Lung (tissue), 12 donors: ENCODE measurements around the gene FLNC. TPM values are rescaled to one million over a fixed set of nuclear protein-coding genes. Genes with fewer than 3 reads are reported as not detected.

Source experiments
- ATAC-seq: fragments of 200-7000 bp; cut with Tn5 transposase; one replicate; pipeline ENCODE4 v1.9.1; 2020; ENCODE audit warnings: moderate number of reproducible peaks; ENCODE audit not compliant: insufficient read depth, low FRiP score
- DNase-seq, 3 donors: peaks; one replicate each; pipeline ENCODE4 v3.0.0-alpha.2; 2013 to 2017
- H3K27ac ChIP-seq, 2 donors: one replicate each; pipeline ENCODE4 v1.5.1; 2013; ENCODE audit warnings: mild to moderate bottlenecking in 2 of 2, moderate library complexity in 2 of 2, control low read depth in 1 of 2, inconsistent platforms in 1 of 2, low read depth in 1 of 2, low read length in 1 of 2
- H3K27me3 ChIP-seq, 3 donors: one replicate each; pipeline ENCODE4 v1.5.1; 2013; ENCODE audit warnings: low read length in 2 of 3; ENCODE audit not compliant: control insufficient read depth in 3 of 3, insufficient read depth in 3 of 3
- H3K36me3 ChIP-seq, 4 donors: one replicate each; pipeline ENCODE4 v1.5.1; 2013; ENCODE audit warnings: low read length in 4 of 4, mild to moderate bottlenecking in 1 of 4, moderate library complexity in 1 of 4; ENCODE audit not compliant: control insufficient read depth in 4 of 4, insufficient read depth in 4 of 4
- H3K4me1 ChIP-seq, 5 donors: one replicate each; pipeline ENCODE4 v1.5.1; 2013; ENCODE audit warnings: low read length in 5 of 5, mild to moderate bottlenecking in 2 of 5, moderate library complexity in 1 of 5; ENCODE audit not compliant: control insufficient read depth in 5 of 5, insufficient read depth in 5 of 5
- H3K4me3 ChIP-seq: one replicate; pipeline ENCODE4 v1.5.1; 2013; ENCODE audit warnings: mild to moderate bottlenecking, control low read depth, moderate library complexity
- H3K9ac ChIP-seq, 2 donors: one replicate each; pipeline ENCODE4 v1.5.1; 2013; ENCODE audit warnings: low read length in 2 of 2, control low read depth in 1 of 2; ENCODE audit not compliant: insufficient read depth in 1 of 2
- H3K9me3 ChIP-seq, 4 donors: one replicate each; pipeline ENCODE4 v1.5.1; 2013; ENCODE audit warnings: low read length in 3 of 4, mild to moderate bottlenecking in 1 of 4, moderate library complexity in 1 of 4; ENCODE audit not compliant: control insufficient read depth in 4 of 4, insufficient read depth in 3 of 4
- CTCF ChIP-seq: IDR thresholded peaks from 2 replicates; pipeline ENCODE4 v1.5.1; 2012; ENCODE audit warnings: mild to moderate bottlenecking; ENCODE audit errors: control extremely low read depth, extremely low read depth
- WGBS, 2 donors: extraction: QIAGEN DNeasy Blood & Tissue Kit; methylation state at CpG; one replicate each; pipeline ENCODE4 v1.1.7; 2013; 5-methylcytosine and 5-hydroxymethylcytosine counted together
- polyA plus RNA-seq, 2 donors: library from polyadenylated mRNA; stranded (reverse); fragments of 200-250 nt; gene quantifications; one replicate each; pipeline ENCODE4 v1.2.1, GENCODE V29; 2013
- total RNA-seq, 2 donors: library from RNA; depleted of rRNA in 1 of 2; stranded (reverse); fragments of >200 nt in 1 of 2; gene quantifications; one replicate each; pipeline ENCODE4 v1.2.1, GENCODE V29; 2014 to 2021
- donor health status: control.
- donor health status: control.
- donor health status: Bipolar disorder and iron deficiency.
- donor health status: healthy.
- donor health status: DM: yes; HTN: yes; CAD: no.

The FLNC gene
- total and polyA plus RNA-seq, 4 donors: 2.0 to 24.2 (median 7.7) TPM

- Histone ChIP-seq H3K36me3 (peaks cover 0 to 3% (median 2%) of the 10 kb centered on the region in 4 donors), H3K4me3 (no peak overlapping the region), H3K27me3 (peaks cover 0 to 8% (median 5%) of the 10 kb centered on the region in 3 donors), H3K9ac (no peak overlapping the region), H3K4me1 (peaks cover 0 to 16% (median 0%) of the 10 kb centered on the region in 5 donors), H3K9me3 (no peaks in the 10 kb centered on the region), H3K27ac (no peak overlapping the region)
- ATAC-seq: no peak
- TF ChIP-seq CTCF: no peak
- no peak for DNase-seq
- WGBS, 2 donors: 96 to 97% methylated on average over 5 of the region's 5 CpGs
Observed at GRCh38 chr7:128871050-128871449, 40.8 kb downstream of the FLNC start.

GRCh38 chr7:128872394-128872824 lies 42.2 kb downstream of the FLNC start:
- Histone ChIP-seq H3K27me3 (peaks cover 0 to 8% (median 5%) of the 10 kb centered on the region in 3 donors), H3K27ac (no peak overlapping the region), H3K36me3 (no peaks in the 10 kb centered on the region), H3K4me1 (peaks cover 0 to 16% (median 0%) of the 10 kb centered on the region in 5 donors), H3K4me3 (no peak overlapping the region), H3K9ac (no peak overlapping the region), H3K9me3 (no peaks in the 10 kb centered on the region)
- ATAC-seq (no peak), DNase-seq (no peak)
- 68 to 82% methylated on average over 11 to 13 of the region's 13 CpGs for WGBS, 2 donors
- no peak for TF ChIP-seq CTCF

GRCh38 chr7:128873234-128873633 lies 43.0 kb downstream of the FLNC start:
- Histone ChIP-seq H3K36me3 (no peaks in the 10 kb centered on the region), H3K4me1 (peaks cover 0 to 16% (median 0%) of the 10 kb centered on the region in 5 donors), H3K9me3 (no peaks in the 10 kb centered on the region), H3K27ac (no peak overlapping the region), H3K9ac (no peak overlapping the region), H3K27me3 (peaks cover 0 to 8% (median 5%) of the 10 kb centered on the region in 3 donors), H3K4me3 (no peak overlapping the region)
- no peak for TF ChIP-seq CTCF
- WGBS, 2 donors: 86 to 92% methylated on average over 9 of the region's 9 CpGs
- DNase-seq (no peak), ATAC-seq (no peak)
